ENCODE data around the gene PPARG.

GRCh38 chr3:12336099-12336498 is 47.2 kb downstream of the PPARG start:
- TF ChIP-seq CTCF (IDR thresholded peaks at IDR 0.05) = no peak
- TF ChIP-seq POLR2A (IDR thresholded peaks at IDR 0.05) = no peak
